ENCODE results near the gene BABAM2. TPM values are rescaled to one million over a fixed set of nuclear protein-coding genes. Genes with fewer than 3 reads are reported as not detected.
A peak's percentile ranks its signal among the peaks of the same experiment; 100 is the strongest.

The BABAM2 gene
- total and polyA plus RNA-seq, 9 of the 15 experiments (the other 6 are each of a cell fraction or from before 2014, with no cell fraction given) = 10.9 to 37.4 (median 25.6) TPM

DNA sequence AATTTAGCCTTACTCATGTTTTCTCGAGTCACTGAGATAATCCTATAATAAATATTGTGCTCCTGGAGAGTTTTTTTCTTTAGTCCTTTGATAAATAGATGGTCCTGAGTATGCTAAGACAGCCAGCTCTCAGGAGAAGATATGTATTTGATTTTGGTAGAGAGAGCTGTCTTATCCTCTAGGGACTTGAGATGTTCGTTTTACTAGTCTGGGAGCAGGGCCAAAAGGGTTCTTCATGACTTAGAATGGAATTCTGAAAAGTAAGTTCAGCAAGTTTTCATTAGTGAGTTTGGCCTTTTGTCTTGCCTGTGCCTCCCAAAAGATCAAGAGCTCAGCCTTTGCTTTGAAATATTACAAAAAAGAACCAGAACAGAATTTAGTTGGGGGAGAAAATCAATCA, 246.7 kb downstream of the BABAM2 start:
- no peak for ATAC-seq
- FAIRE-seq = peak; percentile 15
- Histone ChIP-seq H3K27me3 (ENCODE audit: control insufficient read depth in 2 of 2, insufficient read depth in 2 of 2, low read length in 2 of 2) (no peaks in the 10 kb centered on the region), H4K20me1 (replicated peaks; ENCODE audit: control insufficient read depth, insufficient read depth, low read length) (no peaks in the 10 kb centered on the region), H3K4me1 (replicated peaks in 1 of 2; ENCODE audit: control insufficient read depth in 2 of 2, insufficient read depth in 2 of 2, low read length in 2 of 2) (no peaks in the 10 kb centered on the region; a peak in 1 of 5 replicates), H2AFZ (ENCODE audit: low read depth, low read length) (no peak overlapping the region), H3K27ac (ENCODE audit: extremely low read depth, low read depth, low read length) (no peak overlapping the region), H3K36me3 (ENCODE audit: control insufficient read depth, insufficient read depth, low read length) (no peaks in the 10 kb centered on the region), H3K9me1 (ENCODE audit: control insufficient read depth, insufficient read depth, low read length) (no peaks in the 10 kb centered on the region), H3K9ac (ENCODE audit: insufficient read depth in 1 of 2, low read depth in 2 of 2, low read length in 2 of 2) (no peak overlapping the region), H3K4me2 (ENCODE audit: insufficient read depth, low read length) (no peak overlapping the region), H3K4me3 (no peak overlapping the region), H3K79me2 (ENCODE audit: control insufficient read depth, insufficient read depth, low read length) (no peaks in the 10 kb centered on the region), H3K9me3 (replicated peaks; ENCODE audit: control insufficient read depth, insufficient read depth, low read depth, low read length) (no peaks in the 10 kb centered on the region)
- no peak for DNase-seq (ENCODE audit: extremely low read depth in 1 of 4, low spot score in 3 of 4)
- intact Hi-C loops (cut with micrococcal nuclease) (no loop called here), in situ Hi-C loops (cut with MboI) (no loop called here)
- no peak for TF ChIP-seq RUNX1 (IDR thresholded peaks at IDR 0.05; ENCODE audit: low read depth)
- BruUV-seq (replicated peaks) = no TSS peak
- POLR2A ChIA-PET = no interaction called here
- CTCF ChIA-PET (ENCODE audit: low intra/inter-chr PET ratio) = no interaction called here
- 3% methylated on average over 2 of the region's 2 CpGs for WGBS (ENCODE audit: insufficient coverage, low coverage, missing lambda C conversion rate)

GRCh38 chr2:28142386-28142785, 251.9 kb downstream of the BABAM2 start:
- no peak for DNase-seq (ENCODE audit: extremely low read depth in 1 of 4, low spot score in 3 of 4)
- Histone ChIP-seq H3K27me3 (ENCODE audit: control insufficient read depth in 2 of 2, insufficient read depth in 2 of 2, low read length in 2 of 2) (no peaks in the 10 kb centered on the region), H3K4me3 (no peak overlapping the region), H3K36me3 (ENCODE audit: control insufficient read depth, insufficient read depth, low read length) (no peaks in the 10 kb centered on the region), H3K4me2 (ENCODE audit: insufficient read depth, low read length) (no peak overlapping the region), H3K9me1 (ENCODE audit: control insufficient read depth, insufficient read depth, low read length) (no peaks in the 10 kb centered on the region), H2AFZ (ENCODE audit: low read depth, low read length) (no peak overlapping the region), H3K4me1 (replicated peaks in 1 of 2; ENCODE audit: control insufficient read depth in 2 of 2, insufficient read depth in 2 of 2, low read length in 2 of 2) (no peaks in the 10 kb centered on the region), H3K27ac (ENCODE audit: extremely low read depth, low read depth, low read length) (no peak overlapping the region), H3K9me3 (replicated peaks; ENCODE audit: control insufficient read depth, insufficient read depth, low read depth, low read length) (no peaks in the 10 kb centered on the region), H3K79me2 (ENCODE audit: control insufficient read depth, insufficient read depth, low read length) (no peaks in the 10 kb centered on the region), H3K9ac (ENCODE audit: insufficient read depth in 1 of 2, low read depth in 2 of 2, low read length in 2 of 2) (no peak overlapping the region), H4K20me1 (replicated peaks; ENCODE audit: control insufficient read depth, insufficient read depth, low read length) (no peaks in the 10 kb centered on the region)
- POLR2A ChIA-PET = interaction anchor here (0.6 kb wide), 1 partner anchor 270 kb away, joined by 3 read pairs; no protein-coding TSS in a partner anchor
- ATAC-seq = no peak
- no peak for FAIRE-seq
- no TSS peak for BruUV-seq (replicated peaks)
- in situ Hi-C loops (cut with MboI) (no loop called here), intact Hi-C loops (cut with micrococcal nuclease) (no loop called here)
- CTCF ChIA-PET (ENCODE audit: low intra/inter-chr PET ratio) = no interaction called here
- TF ChIP-seq ZNF3 (CRISPR knock-in tag; IDR thresholded peaks at IDR 0.05) (no peak), TCFL5 (CRISPR knock-in tag; conservative IDR thresholded peaks at IDR 0.05) (no peak), ZNF830 (CRISPR knock-in tag; IDR thresholded peaks at IDR 0.05) (no peak), POLR2B (IDR thresholded peaks at IDR 0.05; ENCODE audit: low read depth, partially characterized antibody) (no peak), BCL6 (CRISPR knock-in tag; IDR thresholded peaks at IDR 0.05) (no peak), ZNF274 (IDR thresholded peaks at IDR 0.05; ENCODE audit: borderline replicate concordance, low read depth, low read length) (no peak), CHCHD3 (CRISPR knock-in tag; IDR thresholded peaks at IDR 0.05) (no peak), HNRNPH1 (optimal IDR thresholded peaks at IDR 0.05; ENCODE audit: low read depth, low read length) (no peak), MAX (CRISPR knock-in tag; IDR thresholded peaks at IDR 0.05) (no peak)
